ENCODE results near the gene ITPKA. TPM values are rescaled to one million over a fixed set of nuclear protein-coding genes. Genes with fewer than 3 reads are reported as not detected.

Gene ITPKA
- polyA plus RNA-seq, 1 donor (not counting 4 experiments of a cell fraction or from before 2014, with no cell fraction given) = 0.12 TPM

- no peak overlapping the region for H3K4me2 ChIP-seq (ENCODE audit: control insufficient read depth, extremely low read depth, insufficient read depth, low read depth, low read length)
- DNase-seq (ENCODE audit: low read depth, low spot score) (no peak), FAIRE-seq (no peak)
- TF ChIP-seq, protein P1, sequence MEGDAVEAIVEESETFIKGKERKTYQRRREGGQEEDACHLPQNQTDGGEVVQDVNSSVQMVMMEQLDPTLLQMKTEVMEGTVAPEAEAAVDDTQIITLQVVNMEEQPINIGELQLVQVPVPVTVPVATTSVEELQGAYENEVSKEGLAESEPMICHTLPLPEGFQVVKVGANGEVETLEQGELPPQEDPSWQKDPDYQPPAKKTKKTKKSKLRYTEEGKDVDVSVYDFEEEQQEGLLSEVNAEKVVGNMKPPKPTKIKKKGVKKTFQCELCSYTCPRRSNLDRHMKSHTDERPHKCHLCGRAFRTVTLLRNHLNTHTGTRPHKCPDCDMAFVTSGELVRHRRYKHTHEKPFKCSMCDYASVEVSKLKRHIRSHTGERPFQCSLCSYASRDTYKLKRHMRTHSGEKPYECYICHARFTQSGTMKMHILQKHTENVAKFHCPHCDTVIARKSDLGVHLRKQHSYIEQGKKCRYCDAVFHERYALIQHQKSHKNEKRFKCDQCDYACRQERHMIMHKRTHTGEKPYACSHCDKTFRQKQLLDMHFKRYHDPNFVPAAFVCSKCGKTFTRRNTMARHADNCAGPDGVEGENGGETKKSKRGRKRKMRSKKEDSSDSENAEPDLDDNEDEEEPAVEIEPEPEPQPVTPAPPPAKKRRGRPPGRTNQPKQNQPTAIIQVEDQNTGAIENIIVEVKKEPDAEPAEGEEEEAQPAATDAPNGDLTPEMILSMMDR (optimal IDR thresholded peaks at IDR 0.05 in 1 of 3, IDR thresholded peaks at IDR 0.05 in 1 of 3, conservative IDR thresholded peaks at IDR 0.05 in 1 of 3; ENCODE audit: extremely low read depth in 1 of 3, insufficient read depth in 2 of 3, low read length in 3 of 3) = no peak
- TF ChIP-seq EZH2 (IDR thresholded peaks at IDR 0.05; ENCODE audit: low read length) = no peak
- H3K9me1 ChIP-seq (ENCODE audit: control insufficient read depth, extremely low read depth, insufficient read depth, low read length) = no peaks in the 10 kb centered on the region
- no peaks in the 10 kb centered on the region for H4K20me1 ChIP-seq (ENCODE audit: control insufficient read depth, extremely low read depth, insufficient read depth, low read length)
- no peaks in the 10 kb centered on the region for H3K4me1 ChIP-seq (ENCODE audit: control insufficient read depth, extremely low read depth, insufficient read depth, low read length)
- H3K27ac ChIP-seq (ENCODE audit: control insufficient read depth, insufficient read depth, low read length) = no peak overlapping the region
- H3K79me2 ChIP-seq (ENCODE audit: control insufficient read depth, insufficient read depth, low read length) = no peaks in the 10 kb centered on the region
- no peak overlapping the region for H3K4me3 ChIP-seq (ENCODE audit: control insufficient read depth in 2 of 3, extremely low read depth in 1 of 3, insufficient read depth in 2 of 3, low read depth in 1 of 3, low read length in 3 of 3)
- H3K9me3 ChIP-seq (ENCODE audit: control insufficient read depth, low read depth, low read length) = no peaks in the 10 kb centered on the region
- dilution Hi-C loops (cut with MboI; ENCODE audit: extremely low pct_ligation_motif_present, low sequenced_read_pairs) = no loop called here
- no peak overlapping the region for H2AFZ ChIP-seq (ENCODE audit: control insufficient read depth, low read length)
- peaks cover 16 to 30% of the 10 kb centered on the region in 2 experiments for H3K36me3 ChIP-seq (ENCODE audit: control insufficient read depth in 2 of 2, extremely low read depth in 1 of 2, insufficient read depth in 2 of 2, low read length in 2 of 2)
- no peaks in the 10 kb centered on the region for H3K27me3 ChIP-seq (ENCODE audit: control insufficient read depth, extremely low read depth, insufficient read depth, low read length)
- H3K9ac ChIP-seq (ENCODE audit: control insufficient read depth, extremely low read depth, insufficient read depth, low read length) = no peak overlapping the region
Measured at GRCh38 chr15:41520636-41521035, 27.0 kb downstream of the ITPKA start.

DNA sequence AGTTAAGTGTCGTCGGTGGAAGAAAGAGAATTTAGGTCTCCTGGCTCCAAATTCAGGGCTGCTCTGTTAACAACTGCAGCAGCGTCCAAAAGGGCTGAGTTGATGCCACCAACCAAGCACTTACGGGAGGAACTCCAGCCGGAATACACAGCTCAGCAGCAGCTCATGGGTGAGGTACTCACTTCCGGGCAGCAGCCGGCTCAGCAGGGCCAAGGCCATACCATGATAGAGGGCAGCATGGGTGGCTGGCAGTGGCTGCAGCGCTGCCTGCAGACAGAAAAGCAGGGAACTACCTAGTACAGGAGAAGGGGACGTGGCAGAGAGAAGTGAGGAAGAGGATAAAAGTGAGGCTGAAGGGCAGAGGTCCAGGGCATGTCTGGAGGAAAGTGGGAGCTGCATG lies 27.9 kb downstream of the ITPKA start:
- Histone ChIP-seq H3K27ac (ENCODE audit: control insufficient read depth, insufficient read depth, low read length) (no peak overlapping the region), H3K4me3 (ENCODE audit: control insufficient read depth in 2 of 3, extremely low read depth in 1 of 3, insufficient read depth in 2 of 3, low read depth in 1 of 3, low read length in 3 of 3) (no peak overlapping the region), H3K9ac (ENCODE audit: control insufficient read depth, extremely low read depth, insufficient read depth, low read length) (no peak overlapping the region), H3K79me2 (ENCODE audit: control insufficient read depth, insufficient read depth, low read length) (no peaks in the 10 kb centered on the region), H3K4me1 (ENCODE audit: control insufficient read depth, extremely low read depth, insufficient read depth, low read length) (no peaks in the 10 kb centered on the region), H3K27me3 (ENCODE audit: control insufficient read depth, extremely low read depth, insufficient read depth, low read length) (no peaks in the 10 kb centered on the region), H3K4me2 (ENCODE audit: control insufficient read depth, extremely low read depth, insufficient read depth, low read depth, low read length) (no peak overlapping the region), H3K9me3 (ENCODE audit: control insufficient read depth, low read depth, low read length) (no peaks in the 10 kb centered on the region), H2AFZ (ENCODE audit: control insufficient read depth, low read length) (no peak overlapping the region), H4K20me1 (ENCODE audit: control insufficient read depth, extremely low read depth, insufficient read depth, low read length) (no peaks in the 10 kb centered on the region), H3K36me3 (ENCODE audit: control insufficient read depth in 2 of 2, extremely low read depth in 1 of 2, insufficient read depth in 2 of 2, low read length in 2 of 2) (peaks cover 20 to 32% of the 10 kb centered on the region in 2 experiments), H3K9me1 (ENCODE audit: control insufficient read depth, extremely low read depth, insufficient read depth, low read length) (no peaks in the 10 kb centered on the region)
- dilution Hi-C loops (cut with MboI; ENCODE audit: extremely low pct_ligation_motif_present, low sequenced_read_pairs) = no loop called here
- no peak for TF ChIP-seq EZH2 (IDR thresholded peaks at IDR 0.05; ENCODE audit: low read length)
- TF ChIP-seq, protein P1 (optimal IDR thresholded peaks at IDR 0.05 in 1 of 3, IDR thresholded peaks at IDR 0.05 in 1 of 3, conservative IDR thresholded peaks at IDR 0.05 in 1 of 3; ENCODE audit: extremely low read depth in 1 of 3, insufficient read depth in 2 of 3, low read length in 3 of 3) = no peak
- FAIRE-seq (no peak), DNase-seq (ENCODE audit: low read depth, low spot score) (no peak)

Data from keratinocyte (primary cell).